GM12878 (cell line): Measurements from ENCODE around the gene SYNPR. TPM values are rescaled to one million over a fixed set of nuclear protein-coding genes. Genes with fewer than 3 reads are reported as not detected.

Source experiments
- ATAC-seq: fragments of 200-7000 bp; cut with Tn5 transposase; 3 replicates; pipeline ENCODE4 v1.9.1; 2020; ENCODE audit warnings: mild to moderate bottlenecking, moderate library complexity
- BruUV-seq: library from RNA; stranded (reverse); fragments of 400-500 nt; replicated peaks from 2 replicates; lab custom pipeline; 2021; lab: Mats Ljungman, UMichigan
- CTCF ChIA-PET: fragments of 300-600 bp; sonication (Branson Sonifier 250); formaldehyde crosslinking; extraction: SDS; loops from one replicate; lab custom pipeline; 2021; ENCODE audit warnings: inconsistent platforms; lab: Yijun Ruan, JAX
- POLR2A ChIA-PET: fragments of 350-600 bp; formaldehyde crosslinking; extraction: SDS; loops from one replicate; lab custom pipeline; 2021; ENCODE audit warnings: inconsistent platforms; lab: Charles Lee
- RAD21 ChIA-PET: fragments of 300-600 bp; sonication (Branson Sonifier 250); formaldehyde crosslinking; loops from one replicate; lab custom pipeline; 2023; ENCODE audit warnings: antibody characterized with exemption; ENCODE audit not compliant: unreplicated experiment; lab: Charles Lee
- SMC1A ChIA-PET: fragments of 300-600 bp; sonication (Branson Sonifier 250); formaldehyde crosslinking; loops from one replicate; lab custom pipeline; 2023; ENCODE audit not compliant: unreplicated experiment, uncharacterized antibody; lab: Charles Lee
- DNase-seq: peaks from one replicate; pipeline ENCODE4 v3.0.0-alpha.2; 2011; ENCODE audit warnings: low read depth, low spot score
- FAIRE-seq: peaks from 3 replicates; lab custom pipeline; 2011; peaks lifted over from hg19 to GRCh38; lab: Jason Lieb, UNC
- H2AFZ ChIP-seq: 2 replicates; pipeline ENCODE4 v1.6.0; 2011; ENCODE audit warnings: low read depth, low read length, control low read depth; ENCODE audit not compliant: control insufficient read depth
- H3K27ac ChIP-seq: 2 replicates; pipeline ENCODE4 v1.5.1; 2011; ENCODE audit warnings: control low read depth; ENCODE audit not compliant: control insufficient read depth, insufficient read depth
- H3K27me3 ChIP-seq, 2 experiments: replicated peaks in 1 of 2; 2 replicates each; pipeline versions ENCODE4 v1.6.0 to v1.6.1; 2011; ENCODE audit warnings: low read length in 1 of 2; ENCODE audit not compliant: control insufficient read depth in 2 of 2, insufficient read depth in 2 of 2
- H3K36me3 ChIP-seq, 2 experiments: 2 replicates each; pipeline ENCODE4 v1.5.1; 2011; ENCODE audit warnings: low read length in 1 of 2; ENCODE audit not compliant: control insufficient read depth in 2 of 2, insufficient read depth in 2 of 2
- H3K4me1 ChIP-seq: 2 replicates; pipeline ENCODE4 v1.6.1; 2011; ENCODE audit warnings: mild to moderate bottlenecking, low read length, moderate library complexity, mixed read lengths; ENCODE audit not compliant: control insufficient read depth, insufficient read depth
- H3K4me2 ChIP-seq: 2 replicates; pipeline ENCODE4 v1.6.0; 2011; ENCODE audit warnings: control low read depth; ENCODE audit not compliant: control insufficient read depth, insufficient read depth
- H3K4me3 ChIP-seq: fragments of 200-600 bp; sonication (generic); 2 replicates; pipeline ENCODE4 v1.5.1; 2016
- H3K79me2 ChIP-seq: 2 replicates; pipeline ENCODE4 v1.6.0; 2011; ENCODE audit warnings: low read length; ENCODE audit not compliant: control insufficient read depth, insufficient read depth
- H3K9ac ChIP-seq: 2 replicates; pipeline ENCODE4 v1.8.0; 2011; ENCODE audit warnings: low read length, control low read depth, mixed read lengths; ENCODE audit not compliant: control insufficient read depth, insufficient read depth
- H3K9me3 ChIP-seq: replicated peaks from 3 replicates; pipeline ENCODE4 v1.5.1; 2011; ENCODE audit warnings: mild to moderate bottlenecking, low read length; ENCODE audit not compliant: control insufficient read depth, insufficient read depth
- H4K20me1 ChIP-seq: 2 replicates; pipeline ENCODE4 v1.6.0; 2011; ENCODE audit not compliant: control insufficient read depth, insufficient read depth
- BHLHE40 ChIP-seq, 2 experiments: fragments of 450-650 bp in 1 of 2; IDR thresholded peaks; 2 replicates each; pipeline ENCODE4 v1.6.1; 2011 to 2017; ENCODE audit warnings: low read depth in 2 of 2, borderline replicate concordance in 1 of 2, improper control_type of control experiment in 1 of 2, low read length in 1 of 2, mild to moderate bottlenecking in 1 of 2
- CHD1 ChIP-seq: IDR thresholded peaks from 2 replicates; pipeline ENCODE4 v1.6.1; 2012; ENCODE audit warnings: low read depth, low read length, improper control_type of control experiment
- EGR1 ChIP-seq, 2 experiments: IDR thresholded peaks; 1 replicate in 1 of 2; 2 replicates in 1 of 2; pipeline ENCODE4 v1.6.1; 2011 to 2012; ENCODE audit warnings: low read depth in 2 of 2, low read length in 2 of 2, borderline replicate concordance in 1 of 2, mild to moderate bottlenecking in 1 of 2, moderate library complexity in 1 of 2
- JUNB ChIP-seq: IDR thresholded peaks from 2 replicates; pipeline ENCODE4 v1.6.1; 2016; ENCODE audit warnings: antibody characterized with exemption, mild to moderate bottlenecking
- NFYA ChIP-seq: IDR thresholded peaks from 2 replicates; pipeline ENCODE4 v1.6.1; 2011; ENCODE audit warnings: low read depth, mild to moderate bottlenecking, low read length, improper control_type of control experiment, borderline replicate concordance
- NFYB ChIP-seq: IDR thresholded peaks from 2 replicates; pipeline ENCODE4 v1.6.1; 2011; ENCODE audit warnings: low read depth, mild to moderate bottlenecking, low read length, improper control_type of control experiment, moderate library complexity; ENCODE audit not compliant: insufficient read depth
- RAD21 ChIP-seq: IDR thresholded peaks from 2 replicates; pipeline ENCODE4 v1.6.1; 2011; ENCODE audit warnings: mild to moderate bottlenecking, low read depth, low read length, moderate library complexity; ENCODE audit not compliant: insufficient read depth
- RB1 ChIP-seq: fragments of 450-650 bp; formaldehyde crosslinking; IDR thresholded peaks from 2 replicates; pipeline ENCODE4 v1.6.1; 2017; ENCODE audit warnings: mild to moderate bottlenecking, borderline replicate concordance
- SREBF2 ChIP-seq: IDR thresholded peaks from 2 replicates; pipeline ENCODE4 v1.6.1; 2012; ENCODE audit warnings: mild to moderate bottlenecking, low read length
- in situ Hi-C: fragments of 300-500 bp; cut with MboI; formaldehyde crosslinking; loops from 9 replicates; pipeline ENCODE4 v1.14.3; 2018; ENCODE audit warnings: mixed read lengths
- intact Hi-C: fragments of 100-400 bp; cut with micrococcal nuclease; formaldehyde crosslinking; loops from one replicate; pipeline ENCODE4 v1.14.2; 2022; ENCODE audit not compliant: unreplicated experiment
- polyA plus RNA-seq, 11 experiments: library from polyadenylated mRNA; depleted of rRNA in 4 of 11; unstranded in 6 of 11; stranded (reverse) in 5 of 11; fragments of >200 nt; fragmentation: Nextera tagmentation in 4 of 11; fragmentation: Illumina TruSeq in 1 of 11; extraction: Ambion mirVana in 4 of 11; extraction: Trizol in 1 of 11; gene quantifications; 1 replicate in 1 of 11; 2 replicates in 10 of 11; pipeline versions ENCODE4 v1.2.1 to v1.2.3, GENCODE V29; 2011 to 2016; ENCODE audit warnings: inconsistent platforms in 2 of 11, missing spikeins in 2 of 11, low read depth in 1 of 11
- total RNA-seq, 4 experiments: library from RNA; depleted of rRNA in 3 of 4; stranded (reverse); fragments of >200 nt in 3 of 4; fragmentation: Illumina TruSeq in 1 of 4; extraction: Trizol in 1 of 4; gene quantifications; 2 replicates each; pipeline versions ENCODE4 v1.2.1 to v1.2.3, GENCODE V29; 2013 to 2021
- TF ChIP-seq, protein P1 (sequence below): fragments of 450-650 bp; IDR thresholded peaks from 2 replicates; pipeline ENCODE4 v1.6.1; 2017; ENCODE audit warnings: low read depth, mild to moderate bottlenecking, moderate library complexity
- TF ChIP-seq, protein P2 (sequence below): IDR thresholded peaks from 2 replicates; pipeline ENCODE4 v1.6.1; 2011; ENCODE audit warnings: low read depth, low read length, improper control_type of control experiment, borderline replicate concordance

Gene SYNPR
- total and polyA plus RNA-seq, 10 of the 15 experiments (the other 5 are each of a cell fraction or from before 2014, with no cell fraction given) = not detected

DNA sequence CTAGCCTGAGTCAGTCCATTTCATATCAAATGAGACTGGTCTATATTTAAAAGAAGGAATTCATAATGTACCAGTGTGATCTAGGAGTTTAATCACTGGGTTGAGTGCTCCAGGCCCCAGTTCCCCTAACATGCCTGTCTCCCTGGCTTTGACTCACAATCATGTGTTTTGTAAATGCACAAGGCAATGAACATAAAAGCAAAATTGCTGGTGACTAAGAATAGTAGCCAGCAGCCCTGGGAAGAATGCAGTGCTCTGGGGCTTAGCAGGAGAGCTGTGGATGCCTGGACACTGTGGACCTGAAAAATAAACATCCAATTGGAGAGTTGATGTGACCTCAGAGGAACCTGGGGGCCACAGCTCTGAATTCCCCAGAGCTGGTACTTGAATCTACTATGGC is 50.3 kb downstream of the SYNPR start:
- in situ Hi-C loops (no loop called here), intact Hi-C loops (no loop called here)
- ATAC-seq = no peak
- CTCF ChIA-PET = interaction anchor here (1.7 kb wide), 1 partner anchor 21 kb away, joined by 4 read pairs; no protein-coding TSS in a partner anchor
- FAIRE-seq = no peak
- no peaks in the 10 kb centered on the region for H3K9me3 ChIP-seq
- no peak overlapping the region for H3K4me3 ChIP-seq
- SMC1A ChIA-PET = no interaction called here
- H3K79me2 ChIP-seq = no peaks in the 10 kb centered on the region
- H3K27me3 ChIP-seq = no peaks in the 10 kb centered on the region
- H3K36me3 ChIP-seq = no peaks in the 10 kb centered on the region
- H4K20me1 ChIP-seq = no peaks in the 10 kb centered on the region
- DNase-seq = no peak
- no peak overlapping the region for H2AFZ ChIP-seq
- no peak overlapping the region for H3K4me2 ChIP-seq
- no peak overlapping the region for H3K27ac ChIP-seq
- no peaks in the 10 kb centered on the region for H3K4me1 ChIP-seq
- no peak overlapping the region for H3K9ac ChIP-seq
- no peak for TF ChIP-seq RB1
- TF ChIP-seq, protein P1, sequence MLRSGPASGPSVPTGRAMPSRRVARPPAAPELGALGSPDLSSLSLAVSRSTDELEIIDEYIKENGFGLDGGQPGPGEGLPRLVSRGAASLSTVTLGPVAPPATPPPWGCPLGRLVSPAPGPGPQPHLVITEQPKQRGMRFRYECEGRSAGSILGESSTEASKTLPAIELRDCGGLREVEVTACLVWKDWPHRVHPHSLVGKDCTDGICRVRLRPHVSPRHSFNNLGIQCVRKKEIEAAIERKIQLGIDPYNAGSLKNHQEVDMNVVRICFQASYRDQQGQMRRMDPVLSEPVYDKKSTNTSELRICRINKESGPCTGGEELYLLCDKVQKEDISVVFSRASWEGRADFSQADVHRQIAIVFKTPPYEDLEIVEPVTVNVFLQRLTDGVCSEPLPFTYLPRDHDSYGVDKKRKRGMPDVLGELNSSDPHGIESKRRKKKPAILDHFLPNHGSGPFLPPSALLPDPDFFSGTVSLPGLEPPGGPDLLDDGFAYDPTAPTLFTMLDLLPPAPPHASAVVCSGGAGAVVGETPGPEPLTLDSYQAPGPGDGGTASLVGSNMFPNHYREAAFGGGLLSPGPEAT = no peak
- TF ChIP-seq NFYA = no peak
- TF ChIP-seq JUNB = no peak
- TF ChIP-seq, protein P2, sequence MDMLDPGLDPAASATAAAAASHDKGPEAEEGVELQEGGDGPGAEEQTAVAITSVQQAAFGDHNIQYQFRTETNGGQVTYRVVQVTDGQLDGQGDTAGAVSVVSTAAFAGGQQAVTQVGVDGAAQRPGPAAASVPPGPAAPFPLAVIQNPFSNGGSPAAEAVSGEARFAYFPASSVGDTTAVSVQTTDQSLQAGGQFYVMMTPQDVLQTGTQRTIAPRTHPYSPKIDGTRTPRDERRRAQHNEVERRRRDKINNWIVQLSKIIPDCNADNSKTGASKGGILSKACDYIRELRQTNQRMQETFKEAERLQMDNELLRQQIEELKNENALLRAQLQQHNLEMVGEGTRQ = no peak
- no peak for TF ChIP-seq BHLHE40 (IDR thresholded peaks at IDR 0.05; ENCODE audit: borderline replicate concordance in 1 of 2, low read depth in 2 of 2, low read length in 1 of 2)
- no peak for TF ChIP-seq EGR1 (IDR thresholded peaks at IDR 0.05; ENCODE audit: borderline replicate concordance in 1 of 2, low read depth in 2 of 2, low read length in 2 of 2)
- TF ChIP-seq RAD21 = no peak
- TF ChIP-seq SREBF2 = no peak
- no peak for TF ChIP-seq NFYB
- no peak for TF ChIP-seq CHD1
- TF ChIP-seq, all 136 proteins: peak for 0
- RAD21 ChIA-PET = no interaction called here
- POLR2A ChIA-PET = no interaction called here
- no TSS peak for BruUV-seq
